ENCODE data around the gene LZTS2. TPM values are rescaled to one million over a fixed set of nuclear protein-coding genes. Genes with fewer than 3 reads are reported as not detected.

LZTS2 gene
- total and polyA plus RNA-seq, 10 of the 15 experiments (the other 5 are each of a cell fraction or from before 2014, with no cell fraction given): 0.08 to 13.4 (median 7.2) TPM

GRCh38 chr10:100967332-100967731 lies 32.3 kb upstream of the LZTS2 start:
- intact Hi-C loops (cut with micrococcal nuclease; ENCODE audit: unreplicated experiment) (no loop called here), in situ Hi-C loops (cut with MboI) (no loop called here)
- ChIA-PET POLR2A (interaction anchor here (1.1 kb wide), 1 partner anchor 18 kb away, joined by 3 read pairs; no protein-coding TSS in a partner anchor), RAD21 (ENCODE audit: unreplicated experiment) (no interaction called here), CTCF (interaction anchor here (0.8 to 4.6 kb wide), 4 partner anchors 30 to 129 kb away, joined by 3 to 29 read pairs (median 12); no protein-coding TSS in a partner anchor), SMC1A (ENCODE audit: uncharacterized antibody, unreplicated experiment) (interaction anchor here (1.4 kb wide), 1 partner anchor 10 kb away, joined by 4 read pairs; no protein-coding TSS in a partner anchor)
- Histone ChIP-seq H3K9me3 (replicated peaks; ENCODE audit: control insufficient read depth, insufficient read depth, low read length) (no peaks in the 10 kb centered on the region), H3K36me3 (ENCODE audit: control insufficient read depth in 2 of 2, insufficient read depth in 2 of 2, low read length in 1 of 2) (peaks cover 2 to 4% of the 10 kb centered on the region in 2 experiments; a peak in 3 of 4 replicates), H3K27me3 (replicated peaks in 1 of 2; ENCODE audit: control insufficient read depth in 2 of 2, insufficient read depth in 2 of 2, low read length in 1 of 2) (no peaks in the 10 kb centered on the region), H3K79me2 (ENCODE audit: control insufficient read depth, insufficient read depth, low read length) (no peaks in the 10 kb centered on the region), H3K27ac (ENCODE audit: control insufficient read depth, insufficient read depth) (no peak overlapping the region), H2AFZ (ENCODE audit: control insufficient read depth, low read depth, low read length) (no peak overlapping the region), H3K4me2 (ENCODE audit: control insufficient read depth, insufficient read depth) (no peak overlapping the region), H4K20me1 (ENCODE audit: control insufficient read depth, insufficient read depth) (no peaks in the 10 kb centered on the region), H3K4me3 (no peak overlapping the region), H3K4me1 (ENCODE audit: control insufficient read depth, insufficient read depth, low read length) (peaks cover 3% of the 10 kb centered on the region; the same call in 1 of the 2 replicates), H3K9ac (ENCODE audit: control insufficient read depth, insufficient read depth, low read length) (no peak overlapping the region)
- ATAC-seq (no peak), DNase-seq (ENCODE audit: low read depth, low spot score) (no peak), FAIRE-seq (no peak)
- TF ChIP-seq TBL1XR1 (IDR thresholded peaks at IDR 0.05; ENCODE audit: low read depth, low read length) (no peak), RAD51 (IDR thresholded peaks at IDR 0.05) (no peak), KAT2A (conservative IDR thresholded peaks at IDR 0.05; ENCODE audit: control insufficient read depth, low read depth, low read length) (no peak), SUPT20H (IDR thresholded peaks at IDR 0.05; ENCODE audit: borderline replicate concordance, control insufficient read depth, low read depth, low read length) (no peak), NFIC (IDR thresholded peaks at IDR 0.05; ENCODE audit: low read depth, low read length) (no peak), TCF7 (IDR thresholded peaks at IDR 0.05; ENCODE audit: borderline replicate concordance) (no peak), NR2C1 (IDR thresholded peaks at IDR 0.05) (no peak), WRNIP1 (IDR thresholded peaks at IDR 0.05; ENCODE audit: borderline replicate concordance, low read depth, low read length) (no peak), BHLHE40 (IDR thresholded peaks at IDR 0.05; ENCODE audit: borderline replicate concordance in 1 of 2, low read depth in 2 of 2, low read length in 1 of 2) (no peak), ZNF217 (IDR thresholded peaks at IDR 0.05) (no peak), USF2 (IDR thresholded peaks at IDR 0.05; ENCODE audit: borderline replicate concordance, low read depth, low read length) (no peak), MTA3 (IDR thresholded peaks at IDR 0.05; ENCODE audit: borderline replicate concordance, low read length) (no peak), CEBPB (IDR thresholded peaks at IDR 0.05; ENCODE audit: borderline replicate concordance in 1 of 2, low read depth in 2 of 2, low read length in 2 of 2) (no peak), HDAC6 (IDR thresholded peaks at IDR 0.05; ENCODE audit: unreplicated experiment) (no peak), IKZF1 (conservative IDR thresholded peaks at IDR 0.05) (no peak)
- TF ChIP-seq, protein P1, sequence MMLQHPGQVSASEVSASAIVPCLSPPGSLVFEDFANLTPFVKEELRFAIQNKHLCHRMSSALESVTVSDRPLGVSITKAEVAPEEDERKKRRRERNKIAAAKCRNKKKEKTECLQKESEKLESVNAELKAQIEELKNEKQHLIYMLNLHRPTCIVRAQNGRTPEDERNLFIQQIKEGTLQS (IDR thresholded peaks at IDR 0.05; ENCODE audit: borderline replicate concordance, extremely low read depth, low read depth, low read length): no peak
- TF ChIP-seq, protein P2, sequence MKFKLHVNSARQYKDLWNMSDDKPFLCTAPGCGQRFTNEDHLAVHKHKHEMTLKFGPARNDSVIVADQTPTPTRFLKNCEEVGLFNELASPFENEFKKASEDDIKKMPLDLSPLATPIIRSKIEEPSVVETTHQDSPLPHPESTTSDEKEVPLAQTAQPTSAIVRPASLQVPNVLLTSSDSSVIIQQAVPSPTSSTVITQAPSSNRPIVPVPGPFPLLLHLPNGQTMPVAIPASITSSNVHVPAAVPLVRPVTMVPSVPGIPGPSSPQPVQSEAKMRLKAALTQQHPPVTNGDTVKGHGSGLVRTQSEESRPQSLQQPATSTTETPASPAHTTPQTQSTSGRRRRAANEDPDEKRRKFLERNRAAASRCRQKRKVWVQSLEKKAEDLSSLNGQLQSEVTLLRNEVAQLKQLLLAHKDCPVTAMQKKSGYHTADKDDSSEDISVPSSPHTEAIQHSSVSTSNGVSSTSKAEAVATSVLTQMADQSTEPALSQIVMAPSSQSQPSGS (IDR thresholded peaks at IDR 0.05; ENCODE audit: low read length): no peak
- TF ChIP-seq, protein P3, sequence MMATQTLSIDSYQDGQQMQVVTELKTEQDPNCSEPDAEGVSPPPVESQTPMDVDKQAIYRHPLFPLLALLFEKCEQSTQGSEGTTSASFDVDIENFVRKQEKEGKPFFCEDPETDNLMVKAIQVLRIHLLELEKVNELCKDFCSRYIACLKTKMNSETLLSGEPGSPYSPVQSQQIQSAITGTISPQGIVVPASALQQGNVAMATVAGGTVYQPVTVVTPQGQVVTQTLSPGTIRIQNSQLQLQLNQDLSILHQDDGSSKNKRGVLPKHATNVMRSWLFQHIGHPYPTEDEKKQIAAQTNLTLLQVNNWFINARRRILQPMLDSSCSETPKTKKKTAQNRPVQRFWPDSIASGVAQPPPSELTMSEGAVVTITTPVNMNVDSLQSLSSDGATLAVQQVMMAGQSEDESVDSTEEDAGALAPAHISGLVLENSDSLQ (IDR thresholded peaks at IDR 0.05): no peak
- no TSS peak for BruUV-seq (replicated peaks)
- WGBS (ENCODE audit: insufficient coverage, insufficient replicate concordance, low lambda C conversion rate, missing lambda C conversion rate): 83% methylated on average over 2 of the region's 2 CpGs
